Prostate gland (tissue), 2 donors: ENCODE data around the gene TMPRSS6.

Experiments
- CTCF ChIP-seq, 4 experiments: fragments of 200-600 bp in 2 of 4; fragments of 450-650 bp in 2 of 4; sonication (generic) in 2 of 4; IDR thresholded peaks; 1 replicate in 3 of 4; 2 replicates in 1 of 4; pipeline ENCODE4 v1.5.1; 2016 to 2019; ENCODE audit warnings: antibody characterized with exemption in 4 of 4, mild to moderate bottlenecking in 2 of 4, moderate library complexity in 2 of 4
- POLR2A ChIP-seq: fragments of 450-650 bp; IDR thresholded peaks from one replicate; pipeline ENCODE4 v1.6.1; 2016; ENCODE audit warnings: antibody characterized with exemption, mild to moderate bottlenecking
- POLR2AphosphoS5 ChIP-seq: sonication (generic); formaldehyde crosslinking; IDR thresholded peaks from one replicate; pipeline ENCODE4 v1.6.1; 2017; ENCODE audit warnings: antibody characterized with exemption

- TF ChIP-seq CTCF (IDR thresholded peaks at IDR 0.05): no peak
- no peak for TF ChIP-seq POLR2A
- no peak for TF ChIP-seq POLR2AphosphoS5
Measured at GRCh38 chr22:37045958-37046357, 63.6 kb downstream of the TMPRSS6 start.
